Liver (tissue), 3 donors: ENCODE results near the gene CBX5.

Experiments used
- EGR1 ChIP-seq, 2 donors: IDR thresholded peaks; 2 replicates each; pipeline ENCODE4 v1.6.1; 2016 to 2018; ENCODE audit warnings: antibody characterized with exemption in 2 of 2, low read depth in 2 of 2
- FOXA1 ChIP-seq: IDR thresholded peaks from 2 replicates; pipeline ENCODE4 v1.6.1; 2016; ENCODE audit warnings: antibody characterized with exemption
- GABPA ChIP-seq, 2 donors: IDR thresholded peaks in 1 of 2; conservative IDR thresholded peaks in 1 of 2; 2 replicates each; pipeline ENCODE4 v1.6.1; 2016; ENCODE audit warnings: antibody characterized with exemption in 2 of 2, mild to moderate bottlenecking in 1 of 2, moderate library complexity in 1 of 2
- JUND ChIP-seq, 2 donors: IDR thresholded peaks; 2 replicates each; pipeline ENCODE4 v1.6.1; 2016; ENCODE audit warnings: antibody characterized with exemption in 2 of 2
- NR2F2 ChIP-seq: IDR thresholded peaks from 2 replicates; pipeline ENCODE4 v1.6.1; 2016; ENCODE audit warnings: antibody characterized with exemption
- RAD21 ChIP-seq, 2 donors: IDR thresholded peaks; 2 replicates each; pipeline ENCODE4 v1.6.1; 2016; ENCODE audit warnings: antibody characterized with exemption in 2 of 2, mild to moderate bottlenecking in 2 of 2
- SP1 ChIP-seq: IDR thresholded peaks from 2 replicates; pipeline ENCODE4 v1.6.1; 2018; ENCODE audit warnings: antibody characterized with exemption, mild to moderate bottlenecking
- YY1 ChIP-seq: IDR thresholded peaks from 2 replicates; pipeline ENCODE4 v1.6.1; 2016; ENCODE audit warnings: antibody characterized with exemption, mild to moderate bottlenecking
- TF ChIP-seq, protein P1 (sequence below): IDR thresholded peaks from 2 replicates; pipeline ENCODE4 v1.6.1; 2016; ENCODE audit warnings: antibody characterized with exemption
- TF ChIP-seq, protein P2 (sequence below): fragments of 150-350 bp; IDR thresholded peaks from 2 replicates; pipeline ENCODE4 v1.5.1; 2017; ENCODE audit warnings: improper control_type of control experiment, low read depth, low read length; ENCODE audit not compliant: missing input control
- donor health status: healthy.
- donor health status: healthy.

DNA sequence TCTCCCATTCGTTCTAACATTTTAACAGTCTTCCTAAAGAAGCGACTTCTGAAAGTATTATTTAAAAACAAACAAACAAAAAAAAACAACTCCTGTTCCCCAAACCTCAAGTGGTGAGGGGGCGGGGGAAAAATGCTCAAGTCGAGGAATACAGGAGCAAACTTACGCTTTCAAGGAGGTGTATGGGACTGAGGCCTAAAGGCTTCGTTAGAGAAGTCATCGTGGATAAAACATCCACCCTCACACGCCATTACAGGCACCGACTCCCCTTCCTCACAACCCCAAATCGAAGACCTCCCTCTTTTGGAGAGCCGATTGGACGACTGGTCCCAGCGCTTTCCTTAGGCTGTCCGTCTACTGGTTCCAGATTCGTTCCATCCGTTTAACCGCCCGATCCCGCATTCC, 693 bp downstream of the CBX5 start:
- TF ChIP-seq, protein P1, sequence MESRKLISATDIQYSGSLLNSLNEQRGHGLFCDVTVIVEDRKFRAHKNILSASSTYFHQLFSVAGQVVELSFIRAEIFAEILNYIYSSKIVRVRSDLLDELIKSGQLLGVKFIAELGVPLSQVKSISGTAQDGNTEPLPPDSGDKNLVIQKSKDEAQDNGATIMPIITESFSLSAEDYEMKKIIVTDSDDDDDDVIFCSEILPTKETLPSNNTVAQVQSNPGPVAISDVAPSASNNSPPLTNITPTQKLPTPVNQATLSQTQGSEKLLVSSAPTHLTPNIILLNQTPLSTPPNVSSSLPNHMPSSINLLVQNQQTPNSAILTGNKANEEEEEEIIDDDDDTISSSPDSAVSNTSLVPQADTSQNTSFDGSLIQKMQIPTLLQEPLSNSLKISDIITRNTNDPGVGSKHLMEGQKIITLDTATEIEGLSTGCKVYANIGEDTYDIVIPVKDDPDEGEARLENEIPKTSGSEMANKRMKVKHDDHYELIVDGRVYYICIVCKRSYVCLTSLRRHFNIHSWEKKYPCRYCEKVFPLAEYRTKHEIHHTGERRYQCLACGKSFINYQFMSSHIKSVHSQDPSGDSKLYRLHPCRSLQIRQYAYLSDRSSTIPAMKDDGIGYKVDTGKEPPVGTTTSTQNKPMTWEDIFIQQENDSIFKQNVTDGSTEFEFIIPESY = no peak
- TF ChIP-seq NR2F2 (no peak), GABPA (IDR thresholded peaks at IDR 0.05 in 1 of 2, conservative IDR thresholded peaks at IDR 0.05 in 1 of 2) (no peak), EGR1 (IDR thresholded peaks at IDR 0.05; ENCODE audit: low read depth in 2 of 2) (no peak), SP1 (no peak), RAD21 (IDR thresholded peaks at IDR 0.05) (no peak), JUND (IDR thresholded peaks at IDR 0.05) (no peak), FOXA1 (no peak), YY1 (no peak)
- TF ChIP-seq, protein P2, sequence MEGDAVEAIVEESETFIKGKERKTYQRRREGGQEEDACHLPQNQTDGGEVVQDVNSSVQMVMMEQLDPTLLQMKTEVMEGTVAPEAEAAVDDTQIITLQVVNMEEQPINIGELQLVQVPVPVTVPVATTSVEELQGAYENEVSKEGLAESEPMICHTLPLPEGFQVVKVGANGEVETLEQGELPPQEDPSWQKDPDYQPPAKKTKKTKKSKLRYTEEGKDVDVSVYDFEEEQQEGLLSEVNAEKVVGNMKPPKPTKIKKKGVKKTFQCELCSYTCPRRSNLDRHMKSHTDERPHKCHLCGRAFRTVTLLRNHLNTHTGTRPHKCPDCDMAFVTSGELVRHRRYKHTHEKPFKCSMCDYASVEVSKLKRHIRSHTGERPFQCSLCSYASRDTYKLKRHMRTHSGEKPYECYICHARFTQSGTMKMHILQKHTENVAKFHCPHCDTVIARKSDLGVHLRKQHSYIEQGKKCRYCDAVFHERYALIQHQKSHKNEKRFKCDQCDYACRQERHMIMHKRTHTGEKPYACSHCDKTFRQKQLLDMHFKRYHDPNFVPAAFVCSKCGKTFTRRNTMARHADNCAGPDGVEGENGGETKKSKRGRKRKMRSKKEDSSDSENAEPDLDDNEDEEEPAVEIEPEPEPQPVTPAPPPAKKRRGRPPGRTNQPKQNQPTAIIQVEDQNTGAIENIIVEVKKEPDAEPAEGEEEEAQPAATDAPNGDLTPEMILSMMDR = no peak
